ENCODE results near the gene TAPBPL.

- TF ChIP-seq, protein P1, sequence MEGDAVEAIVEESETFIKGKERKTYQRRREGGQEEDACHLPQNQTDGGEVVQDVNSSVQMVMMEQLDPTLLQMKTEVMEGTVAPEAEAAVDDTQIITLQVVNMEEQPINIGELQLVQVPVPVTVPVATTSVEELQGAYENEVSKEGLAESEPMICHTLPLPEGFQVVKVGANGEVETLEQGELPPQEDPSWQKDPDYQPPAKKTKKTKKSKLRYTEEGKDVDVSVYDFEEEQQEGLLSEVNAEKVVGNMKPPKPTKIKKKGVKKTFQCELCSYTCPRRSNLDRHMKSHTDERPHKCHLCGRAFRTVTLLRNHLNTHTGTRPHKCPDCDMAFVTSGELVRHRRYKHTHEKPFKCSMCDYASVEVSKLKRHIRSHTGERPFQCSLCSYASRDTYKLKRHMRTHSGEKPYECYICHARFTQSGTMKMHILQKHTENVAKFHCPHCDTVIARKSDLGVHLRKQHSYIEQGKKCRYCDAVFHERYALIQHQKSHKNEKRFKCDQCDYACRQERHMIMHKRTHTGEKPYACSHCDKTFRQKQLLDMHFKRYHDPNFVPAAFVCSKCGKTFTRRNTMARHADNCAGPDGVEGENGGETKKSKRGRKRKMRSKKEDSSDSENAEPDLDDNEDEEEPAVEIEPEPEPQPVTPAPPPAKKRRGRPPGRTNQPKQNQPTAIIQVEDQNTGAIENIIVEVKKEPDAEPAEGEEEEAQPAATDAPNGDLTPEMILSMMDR (IDR thresholded peaks at IDR 0.05; ENCODE audit: insufficient read depth, low read length, poor library complexity, severe bottlenecking): no peak
- TF ChIP-seq EZH2phosphoT487 (conservative IDR thresholded peaks at IDR 0.05; ENCODE audit: low read length): no peak
Measured at GRCh38 chr12:6457220-6457945, 5.5 kb downstream of the TAPBPL start.

All from SU-DHL-6 (cell line).